ENCODE data around the gene BMP15. TPM values are rescaled to one million over a fixed set of nuclear protein-coding genes. Genes with fewer than 3 reads are reported as not detected.

The BMP15 gene
- total RNA-seq, 1 experiment from 2014 or later: not detected

- no peak for TF ChIP-seq E2F1 (CRISPR knock-in tag; IDR thresholded peaks at IDR 0.05)
- TF ChIP-seq ARID4B (CRISPR knock-in tag; IDR thresholded peaks at IDR 0.05; ENCODE audit: borderline replicate concordance): no peak
Observed at GRCh38 chrX:50941638-50942037, 31.1 kb downstream of the BMP15 start (continued).

GRCh38 chrX:50942471-50942870, 31.9 kb downstream of the BMP15 start:
- CTCF ChIA-PET: interaction anchor here (1.0 to 1.1 kb wide), 2 partner anchors 22 to 39 kb away, joined by 4 to 5 read pairs; no protein-coding TSS in a partner anchor
- no peak overlapping the region for H3K27ac Mint-ChIP-seq
- TF ChIP-seq E2F1 (CRISPR knock-in tag; IDR thresholded peaks at IDR 0.05) (no peak), ZMAT4 (CRISPR knock-in tag; IDR thresholded peaks at IDR 0.05) (no peak), ZNF232 (CRISPR knock-in tag; IDR thresholded peaks at IDR 0.05) (no peak), MYBL2 (CRISPR knock-in tag; IDR thresholded peaks at IDR 0.05) (no peak), GTF2I (CRISPR knock-in tag; conservative IDR thresholded peaks at IDR 0.05) (no peak), CREM (CRISPR knock-in tag; IDR thresholded peaks at IDR 0.05) (no peak), ZNF416 (CRISPR knock-in tag; IDR thresholded peaks at IDR 0.05) (no peak), STAT6 (CRISPR knock-in tag; conservative IDR thresholded peaks at IDR 0.05; ENCODE audit: low read depth) (no peak), JUN (CRISPR knock-in tag; IDR thresholded peaks at IDR 0.05) (no peak), TCF7 (CRISPR knock-in tag; IDR thresholded peaks at IDR 0.05; ENCODE audit: low read depth) (no peak), ZSCAN18 (CRISPR knock-in tag; IDR thresholded peaks at IDR 0.05) (no peak), EMX1 (CRISPR knock-in tag; IDR thresholded peaks at IDR 0.05) (no peak), AFF4 (CRISPR knock-in tag; IDR thresholded peaks at IDR 0.05; ENCODE audit: borderline replicate concordance) (no peak), ATF3 (CRISPR knock-in tag; conservative IDR thresholded peaks at IDR 0.05) (no peak)
- POLR2A ChIA-PET: no interaction called here
- H3K4me3 Mint-ChIP-seq: no peak overlapping the region
- ATAC-seq (no peak), DNase-seq (ENCODE audit: low spot score) (no peak)
- peaks cover 6% of the 10 kb centered on the region for H3K36me3 Mint-ChIP-seq
- H3K9me3 Mint-ChIP-seq: peaks cover 9% of the 10 kb centered on the region
- peaks cover 18% of the 10 kb centered on the region; the same call in 1 of the 2 replicates for H3K4me1 Mint-ChIP-seq
- H3K27me3 Mint-ChIP-seq (ENCODE audit: low read depth): peaks cover 2% of the 10 kb centered on the region; the same call in 1 of the 2 replicates
